Hypothalamus (tissue), 51 donors: ENCODE measurements around the gene ENSA.
"Not testable (repeated sequence)": the region's sequence is repeated elsewhere in the genome, so short reads cannot be mapped to it uniquely, and the experiment has no call there.

Source experiments
- DNase-seq, 51 donors: peaks; one replicate each; lab custom pipeline; 2025; lab: John Stamatoyannopoulos, UW

ENSA gene

GRCh38 chr1:150629115-150629928 lies at the start of gene ENSA:
TSS of gene ENSA (minus strand) at chr1:150629612. CDS start at chr1:150629470, 142 bp downstream.
- peak; percentile 88 to 100 (median 97) for DNase-seq

- DNase-seq = no peak
Measured at GRCh38 chr1:150678988-150679387, 49.6 kb upstream of the ENSA start.

GRCh38 chr1:150674881-150675280 lies 45.5 kb upstream of the ENSA start:
- DNase-seq = no peak

- no peak for DNase-seq
Measured at GRCh38 chr1:150663321-150663720, 33.9 kb upstream of the ENSA start.

- DNase-seq = no peak
Measured at GRCh38 chr1:150662811-150663210, 33.4 kb upstream of the ENSA start.

GRCh38 chr1:150661156-150661555 lies 31.7 kb upstream of the ENSA start:
- DNase-seq = no peak

- DNase-seq = no peak
Measured at GRCh38 chr1:150660584-150660983, 31.2 kb upstream of the ENSA start.

- not testable (repeated sequence) for DNase-seq
Measured at GRCh38 chr1:150657064-150657463, 27.7 kb upstream of the ENSA start.

- not testable (repeated sequence) for DNase-seq
Measured at GRCh38 chr1:150654635-150655034, 25.2 kb upstream of the ENSA start.

- no peak for DNase-seq
Measured at GRCh38 chr1:150650193-150650592, 20.8 kb upstream of the ENSA start.

- no peak for DNase-seq
Measured at GRCh38 chr1:150649441-150650075, 20.1 kb upstream of the ENSA start.

GRCh38 chr1:150642296-150642695 lies 12.9 kb upstream of the ENSA start:
- DNase-seq = no peak

GRCh38 chr1:150641126-150641815 lies 11.9 kb upstream of the ENSA start:
- not testable (repeated sequence) for DNase-seq

- DNase-seq = not testable (repeated sequence)
Measured at GRCh38 chr1:150638430-150638829, 9.0 kb upstream of the ENSA start.

GRCh38 chr1:150634839-150635622 lies 5.6 kb upstream of the ENSA start:
- DNase-seq = not testable (repeated sequence)

- no peak for DNase-seq
Measured at GRCh38 chr1:150628766-150629114, 672 bp downstream of the ENSA start.

GRCh38 chr1:150627826-150628410 lies 1.5 kb downstream of the ENSA start:
- no peak for DNase-seq

GRCh38 chr1:150626150-150626549 lies 3.3 kb downstream of the ENSA start:
- DNase-seq = peak in 5 of 51 donors; percentile 9 to 70 (median 16)

- DNase-seq = not testable (repeated sequence)
Measured at GRCh38 chr1:150624546-150624945, 4.9 kb downstream of the ENSA start.

- not testable (repeated sequence) for DNase-seq
Measured at GRCh38 chr1:150624134-150624533, 5.3 kb downstream of the ENSA start.
